ENCODE measurements around the gene UEVLD. TPM values are rescaled to one million over a fixed set of nuclear protein-coding genes. Genes with fewer than 3 reads are reported as not detected.
"Not testable (repeated sequence)": the region's sequence is repeated elsewhere in the genome, so short reads cannot be mapped to it uniquely, and the experiment has no call there.

UEVLD gene
- total RNA-seq, 1 donor from 2014 or later = 16.6 TPM

- DNase-seq (ENCODE audit: low spot score) = no peak
- intact Hi-C loops (cut with DNase I) = no loop called here
Measured at GRCh38 chr11:18594999-18595749, 6.6 kb upstream of the UEVLD start.

- DNase-seq (ENCODE audit: low spot score) = not testable (repeated sequence)
Measured at GRCh38 chr11:18594088-18594487, 5.6 kb upstream of the UEVLD start.

GRCh38 chr11:18590571-18590970, 2.0 kb upstream of the UEVLD start:
- intact Hi-C loops (cut with DNase I) = no loop called here

More at GRCh38 chr11:18594088-18594487, 5.6 kb upstream of the UEVLD start:
- intact Hi-C loops (cut with DNase I) = not testable (repeated sequence)

GRCh38 chr11:18581825-18582224, 6.7 kb downstream of the UEVLD start:
- intact Hi-C loops (cut with DNase I) = no loop called here
- no peak for DNase-seq (ENCODE audit: low spot score)

More at GRCh38 chr11:18590571-18590970, 2.0 kb upstream of the UEVLD start:
- DNase-seq (ENCODE audit: low spot score) = no peak

- intact Hi-C loops (cut with DNase I) = no loop called here
Measured at GRCh38 chr11:18580113-18580766, 8.3 kb downstream of the UEVLD start.

GRCh38 chr11:18578975-18579598, 9.4 kb downstream of the UEVLD start:
- no peak for DNase-seq (ENCODE audit: low spot score)
- intact Hi-C loops (cut with DNase I) = no loop called here

More at GRCh38 chr11:18580113-18580766, 8.3 kb downstream of the UEVLD start:
- no peak for DNase-seq (ENCODE audit: low spot score)

GRCh38 chr11:18575361-18575760, 13.2 kb downstream of the UEVLD start:
- intact Hi-C loops (cut with DNase I) = no loop called here
- no peak for DNase-seq (ENCODE audit: low spot score)

GRCh38 chr11:18567081-18567480, 21.5 kb downstream of the UEVLD start:
- DNase-seq (ENCODE audit: low spot score) = no peak
- intact Hi-C loops (cut with DNase I) = no loop called here

- no peak for DNase-seq (ENCODE audit: low spot score)
- intact Hi-C loops (cut with DNase I) = no loop called here
Measured at GRCh38 chr11:18566406-18566805, 22.1 kb downstream of the UEVLD start.

GRCh38 chr11:18564149-18564548, 24.4 kb downstream of the UEVLD start:
- intact Hi-C loops (cut with DNase I) = no loop called here
- DNase-seq (ENCODE audit: low spot score) = no peak

- intact Hi-C loops (cut with DNase I) = no loop called here
- no peak for DNase-seq (ENCODE audit: low spot score)
Measured at GRCh38 chr11:18563090-18563730, 25.3 kb downstream of the UEVLD start.

- intact Hi-C loops (cut with DNase I) = no loop called here
- no peak for DNase-seq (ENCODE audit: low spot score)
Measured at GRCh38 chr11:18548001-18548400, 40.5 kb downstream of the UEVLD start.

- DNase-seq (ENCODE audit: low spot score) = no peak
- intact Hi-C loops (cut with DNase I) = no loop called here
Measured at GRCh38 chr11:18540207-18541009, 48.1 kb downstream of the UEVLD start.

- intact Hi-C loops (cut with DNase I) = no loop called here
- no peak for DNase-seq (ENCODE audit: low spot score)
Measured at GRCh38 chr11:18536209-18536608, 52.3 kb downstream of the UEVLD start.

GRCh38 chr11:18534245-18534644, 54.3 kb downstream of the UEVLD start:
- DNase-seq (ENCODE audit: low spot score) = no peak
- intact Hi-C loops (cut with DNase I) = no loop called here

- no peak for DNase-seq (ENCODE audit: low spot score)
- intact Hi-C loops (cut with DNase I) = no loop called here
Measured at GRCh38 chr11:18533365-18533764, 55.2 kb downstream of the UEVLD start.

- intact Hi-C loops (cut with DNase I) = loop anchor here (10.0 kb wide), 1 partner anchor 107 kb away; the partner anchor contains the start of gene SPTY2D1
- DNase-seq (ENCODE audit: low spot score) = no peak
Measured at GRCh38 chr11:18527512-18527911, 61.0 kb downstream of the UEVLD start.

GRCh38 chr11:18526521-18527296, 61.8 kb downstream of the UEVLD start, which contains the start of gene TSG101:
TSS of gene TSG101 (minus strand) at chr11:18526942. CDS start at chr11:18526816, 126 bp downstream.
- intact Hi-C loops (cut with DNase I) = loop anchor here (1.0 to 10.0 kb wide), 2 partner anchors 108 to 204 kb away; partner anchors contain the start of genes GTF2H1, HPS5 and SPTY2D1
- peak; percentile 97 for DNase-seq (ENCODE audit: low spot score)
